GM12878 (cell line): Measurements from ENCODE around the gene ERP44. TPM values are rescaled to one million over a fixed set of nuclear protein-coding genes. Genes with fewer than 3 reads are reported as not detected.
A peak's percentile ranks its signal among the peaks of the same experiment; 100 is the strongest.

Experiments
- ATAC-seq: fragments of 200-7000 bp; cut with Tn5 transposase; 3 replicates; pipeline ENCODE4 v1.9.1; 2020; ENCODE audit warnings: mild to moderate bottlenecking, moderate library complexity
- BruUV-seq: library from RNA; stranded (reverse); fragments of 400-500 nt; replicated peaks from 2 replicates; lab custom pipeline; 2021; lab: Mats Ljungman, UMichigan
- CTCF ChIA-PET: fragments of 300-600 bp; sonication (Branson Sonifier 250); formaldehyde crosslinking; extraction: SDS; loops from one replicate; lab custom pipeline; 2021; ENCODE audit warnings: inconsistent platforms; lab: Yijun Ruan, JAX
- POLR2A ChIA-PET: fragments of 350-600 bp; formaldehyde crosslinking; extraction: SDS; loops from one replicate; lab custom pipeline; 2021; ENCODE audit warnings: inconsistent platforms; lab: Charles Lee
- RAD21 ChIA-PET: fragments of 300-600 bp; sonication (Branson Sonifier 250); formaldehyde crosslinking; loops from one replicate; lab custom pipeline; 2023; ENCODE audit warnings: antibody characterized with exemption; ENCODE audit not compliant: unreplicated experiment; lab: Charles Lee
- SMC1A ChIA-PET: fragments of 300-600 bp; sonication (Branson Sonifier 250); formaldehyde crosslinking; loops from one replicate; lab custom pipeline; 2023; ENCODE audit not compliant: unreplicated experiment, uncharacterized antibody; lab: Charles Lee
- DNase-seq: peaks from one replicate; pipeline ENCODE4 v3.0.0-alpha.2; 2011; ENCODE audit warnings: low read depth, low spot score
- FAIRE-seq: peaks from 3 replicates; lab custom pipeline; 2011; peaks lifted over from hg19 to GRCh38; lab: Jason Lieb, UNC
- H2AFZ ChIP-seq: 2 replicates; pipeline ENCODE4 v1.6.0; 2011; ENCODE audit warnings: low read depth, low read length, control low read depth; ENCODE audit not compliant: control insufficient read depth
- H3K27ac ChIP-seq: 2 replicates; pipeline ENCODE4 v1.5.1; 2011; ENCODE audit warnings: control low read depth; ENCODE audit not compliant: control insufficient read depth, insufficient read depth
- H3K27me3 ChIP-seq, 2 experiments: replicated peaks in 1 of 2; 2 replicates each; pipeline versions ENCODE4 v1.6.0 to v1.6.1; 2011; ENCODE audit warnings: low read length in 1 of 2; ENCODE audit not compliant: control insufficient read depth in 2 of 2, insufficient read depth in 2 of 2
- H3K36me3 ChIP-seq, 2 experiments: 2 replicates each; pipeline ENCODE4 v1.5.1; 2011; ENCODE audit warnings: low read length in 1 of 2; ENCODE audit not compliant: control insufficient read depth in 2 of 2, insufficient read depth in 2 of 2
- H3K4me1 ChIP-seq: 2 replicates; pipeline ENCODE4 v1.6.1; 2011; ENCODE audit warnings: mild to moderate bottlenecking, low read length, moderate library complexity, mixed read lengths; ENCODE audit not compliant: control insufficient read depth, insufficient read depth
- H3K4me2 ChIP-seq: 2 replicates; pipeline ENCODE4 v1.6.0; 2011; ENCODE audit warnings: control low read depth; ENCODE audit not compliant: control insufficient read depth, insufficient read depth
- H3K4me3 ChIP-seq: fragments of 200-600 bp; sonication (generic); 2 replicates; pipeline ENCODE4 v1.5.1; 2016
- H3K79me2 ChIP-seq: 2 replicates; pipeline ENCODE4 v1.6.0; 2011; ENCODE audit warnings: low read length; ENCODE audit not compliant: control insufficient read depth, insufficient read depth
- H3K9ac ChIP-seq: 2 replicates; pipeline ENCODE4 v1.8.0; 2011; ENCODE audit warnings: low read length, control low read depth, mixed read lengths; ENCODE audit not compliant: control insufficient read depth, insufficient read depth
- H3K9me3 ChIP-seq: replicated peaks from 3 replicates; pipeline ENCODE4 v1.5.1; 2011; ENCODE audit warnings: mild to moderate bottlenecking, low read length; ENCODE audit not compliant: control insufficient read depth, insufficient read depth
- H4K20me1 ChIP-seq: 2 replicates; pipeline ENCODE4 v1.6.0; 2011; ENCODE audit not compliant: control insufficient read depth, insufficient read depth
- ATF2 ChIP-seq: IDR thresholded peaks from 2 replicates; pipeline ENCODE4 v1.6.1; 2012; ENCODE audit warnings: low read length, inconsistent platforms
- E4F1 ChIP-seq: fragments of 450-650 bp; IDR thresholded peaks from 2 replicates; pipeline ENCODE4 v1.6.1; 2018; ENCODE audit warnings: borderline replicate concordance, mild to moderate bottlenecking; ENCODE audit not compliant: partially characterized antibody
- GABPA ChIP-seq: IDR thresholded peaks from 2 replicates; pipeline ENCODE4 v1.6.1; 2014; ENCODE audit warnings: antibody characterized with exemption, low read depth, mild to moderate bottlenecking, inconsistent platforms
- JUNB ChIP-seq: IDR thresholded peaks from 2 replicates; pipeline ENCODE4 v1.6.1; 2016; ENCODE audit warnings: antibody characterized with exemption, mild to moderate bottlenecking
- MTA2 ChIP-seq: fragments of 450-650 bp; IDR thresholded peaks from 2 replicates; pipeline ENCODE4 v1.6.1; 2016; ENCODE audit warnings: low read depth, mild to moderate bottlenecking, moderate library complexity
- RBBP5 ChIP-seq: fragments of 200-600 bp; sonication (generic); conservative IDR thresholded peaks from 2 replicates; pipeline ENCODE4 v1.6.1; 2016
- ZNF24 ChIP-seq: fragments of 450-650 bp; IDR thresholded peaks from 2 replicates; pipeline ENCODE4 v1.6.1; 2017; ENCODE audit warnings: antibody characterized with exemption, mild to moderate bottlenecking
- WGBS: methylation state at CpG from one replicate; pipeline ENCODE4 v1.1.6; 2016; ENCODE audit warnings: low lambda C conversion rate; ENCODE audit not compliant: insufficient replicate concordance, insufficient coverage; ENCODE audit errors: missing lambda C conversion rate; 5-methylcytosine and 5-hydroxymethylcytosine counted together
- in situ Hi-C: fragments of 300-500 bp; cut with MboI; formaldehyde crosslinking; loops from 9 replicates; pipeline ENCODE4 v1.14.3; 2018; ENCODE audit warnings: mixed read lengths
- intact Hi-C: fragments of 100-400 bp; cut with micrococcal nuclease; formaldehyde crosslinking; loops from one replicate; pipeline ENCODE4 v1.14.2; 2022; ENCODE audit not compliant: unreplicated experiment
- polyA plus RNA-seq, 11 experiments: library from polyadenylated mRNA; depleted of rRNA in 4 of 11; unstranded in 6 of 11; stranded (reverse) in 5 of 11; fragments of >200 nt; fragmentation: Nextera tagmentation in 4 of 11; fragmentation: Illumina TruSeq in 1 of 11; extraction: Ambion mirVana in 4 of 11; extraction: Trizol in 1 of 11; gene quantifications; 1 replicate in 1 of 11; 2 replicates in 10 of 11; pipeline versions ENCODE4 v1.2.1 to v1.2.3, GENCODE V29; 2011 to 2016; ENCODE audit warnings: inconsistent platforms in 2 of 11, missing spikeins in 2 of 11, low read depth in 1 of 11
- total RNA-seq, 4 experiments: library from RNA; depleted of rRNA in 3 of 4; stranded (reverse); fragments of >200 nt in 3 of 4; fragmentation: Illumina TruSeq in 1 of 4; extraction: Trizol in 1 of 4; gene quantifications; 2 replicates each; pipeline versions ENCODE4 v1.2.1 to v1.2.3, GENCODE V29; 2013 to 2021

Gene ERP44
- total and polyA plus RNA-seq, 10 of the 15 experiments (the other 5 are each of a cell fraction or from before 2014, with no cell fraction given), result 11.5 to 52.4 (median 20.2) TPM

- H3K9ac ChIP-seq, result no peak overlapping the region
- no peaks in the 10 kb centered on the region for H3K27me3 ChIP-seq
- H3K79me2 ChIP-seq, result no peaks in the 10 kb centered on the region
- H2AFZ ChIP-seq, result no peak overlapping the region
- intact Hi-C loops (no loop called here), in situ Hi-C loops (no loop called here)
- no peaks in the 10 kb centered on the region for H3K4me1 ChIP-seq
- H3K4me3 ChIP-seq, result no peak overlapping the region
- CTCF ChIA-PET, result interaction anchor here (1.0 kb wide), 1 partner anchor 10 kb away, joined by 3 read pairs; no protein-coding TSS in a partner anchor
- FAIRE-seq, result no peak
- POLR2A ChIA-PET, result no interaction called here
- ATAC-seq, result no peak
- RAD21 ChIA-PET, result interaction anchor here (0.7 kb wide), 1 partner anchor 9 kb away, joined by 3 read pairs; no protein-coding TSS in a partner anchor
- no peaks in the 10 kb centered on the region for H4K20me1 ChIP-seq
- SMC1A ChIA-PET, result interaction anchor here (1.3 to 1.4 kb wide), 2 partner anchors 17 to 36 kb away, joined by 3 to 5 read pairs; no protein-coding TSS in a partner anchor
- no peak overlapping the region for H3K4me2 ChIP-seq
- BruUV-seq, result no TSS peak
- no peak for TF ChIP-seq JUNB
- TF ChIP-seq E4F1, result no peak
- TF ChIP-seq ZNF24, result peak; percentile 82
- TF ChIP-seq GABPA, result no peak
- no peak for TF ChIP-seq ATF2
- TF ChIP-seq RBBP5, result no peak
- TF ChIP-seq MTA2, result no peak
- no peak for DNase-seq
- H3K9me3 ChIP-seq, result no peaks in the 10 kb centered on the region
- no peaks in the 10 kb centered on the region for H3K36me3 ChIP-seq
- 97% methylated on average over 3 of the region's 3 CpGs for WGBS
- H3K27ac ChIP-seq, result no peak overlapping the region
Measured at GRCh38 chr9:100131875-100132430, 33.2 kb upstream of the ERP44 start.
